NB4 (cell line): ENCODE measurements around the gene KRT15.

Source experiments
- DNase-seq: peaks from one replicate; pipeline ENCODE4 v3.0.0; 2010; ENCODE audit warnings: low read depth
- H3K4me3 ChIP-seq: one replicate; pipeline ENCODE4 v1.5.1; 2011; ENCODE audit warnings: mild to moderate bottlenecking, low read depth, low read length, moderate library complexity
- MAX ChIP-seq: IDR thresholded peaks from 2 replicates; pipeline ENCODE4 v1.6.1; 2011; ENCODE audit warnings: low read depth, low read length
- MYC ChIP-seq: IDR thresholded peaks from 2 replicates; pipeline ENCODE4 v1.6.1; 2011; ENCODE audit warnings: low read depth, low read length
- POLR2A ChIP-seq: IDR thresholded peaks from 2 replicates; pipeline ENCODE4 v1.6.1; 2011; ENCODE audit warnings: mild to moderate bottlenecking; ENCODE audit not compliant: insufficient read length; ENCODE audit errors: extremely low read depth
- TF ChIP-seq, protein P1 (sequence below): IDR thresholded peaks from one replicate; pipeline ENCODE4 v1.5.1; 2012; ENCODE audit warnings: low read depth, low read length

Gene KRT15

GRCh38 chr17:41547921-41548843 lies 29.5 kb upstream of the KRT15 start:
- TF ChIP-seq, protein P1, sequence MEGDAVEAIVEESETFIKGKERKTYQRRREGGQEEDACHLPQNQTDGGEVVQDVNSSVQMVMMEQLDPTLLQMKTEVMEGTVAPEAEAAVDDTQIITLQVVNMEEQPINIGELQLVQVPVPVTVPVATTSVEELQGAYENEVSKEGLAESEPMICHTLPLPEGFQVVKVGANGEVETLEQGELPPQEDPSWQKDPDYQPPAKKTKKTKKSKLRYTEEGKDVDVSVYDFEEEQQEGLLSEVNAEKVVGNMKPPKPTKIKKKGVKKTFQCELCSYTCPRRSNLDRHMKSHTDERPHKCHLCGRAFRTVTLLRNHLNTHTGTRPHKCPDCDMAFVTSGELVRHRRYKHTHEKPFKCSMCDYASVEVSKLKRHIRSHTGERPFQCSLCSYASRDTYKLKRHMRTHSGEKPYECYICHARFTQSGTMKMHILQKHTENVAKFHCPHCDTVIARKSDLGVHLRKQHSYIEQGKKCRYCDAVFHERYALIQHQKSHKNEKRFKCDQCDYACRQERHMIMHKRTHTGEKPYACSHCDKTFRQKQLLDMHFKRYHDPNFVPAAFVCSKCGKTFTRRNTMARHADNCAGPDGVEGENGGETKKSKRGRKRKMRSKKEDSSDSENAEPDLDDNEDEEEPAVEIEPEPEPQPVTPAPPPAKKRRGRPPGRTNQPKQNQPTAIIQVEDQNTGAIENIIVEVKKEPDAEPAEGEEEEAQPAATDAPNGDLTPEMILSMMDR: no peak
- TF ChIP-seq MAX (0 out of 2 replicates have a peak, but pooled peaks have one; percentile 16), POLR2A (no peak)
- H3K4me3 ChIP-seq: no peak overlapping the region
- DNase-seq: peak; percentile 95

GRCh38 chr17:41547378-41547841 lies 28.7 kb upstream of the KRT15 start:
- H3K4me3 ChIP-seq: no peak overlapping the region
- DNase-seq: no peak
- no peak for TF ChIP-seq MAX
- TF ChIP-seq, protein P1: no peak
- TF ChIP-seq MYC: no peak
- TF ChIP-seq POLR2A: no peak

DNA sequence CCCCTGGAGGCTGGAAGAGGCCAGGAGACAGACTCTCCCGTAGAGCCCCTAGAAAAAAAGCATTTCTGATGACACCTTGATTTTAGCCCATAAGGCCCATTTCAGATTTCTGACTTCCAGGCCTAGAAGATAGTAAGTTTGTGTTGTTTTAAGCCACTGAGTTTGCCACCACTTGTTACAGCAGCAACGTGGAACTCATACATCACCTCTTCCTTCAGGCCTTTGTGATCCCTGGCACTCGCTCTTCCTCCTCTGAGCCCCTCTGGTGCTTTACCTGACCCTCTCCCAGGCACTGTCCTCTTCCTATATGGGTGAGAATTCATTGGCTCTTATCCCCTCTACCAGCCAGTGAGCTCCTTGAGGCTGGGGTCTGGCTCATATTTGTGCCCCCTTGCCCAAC lies 28.1 kb upstream of the KRT15 start:
- TF ChIP-seq, protein P1: no peak
- TF ChIP-seq POLR2A: no peak
- DNase-seq: no peak
- no peak overlapping the region for H3K4me3 ChIP-seq

DNA sequence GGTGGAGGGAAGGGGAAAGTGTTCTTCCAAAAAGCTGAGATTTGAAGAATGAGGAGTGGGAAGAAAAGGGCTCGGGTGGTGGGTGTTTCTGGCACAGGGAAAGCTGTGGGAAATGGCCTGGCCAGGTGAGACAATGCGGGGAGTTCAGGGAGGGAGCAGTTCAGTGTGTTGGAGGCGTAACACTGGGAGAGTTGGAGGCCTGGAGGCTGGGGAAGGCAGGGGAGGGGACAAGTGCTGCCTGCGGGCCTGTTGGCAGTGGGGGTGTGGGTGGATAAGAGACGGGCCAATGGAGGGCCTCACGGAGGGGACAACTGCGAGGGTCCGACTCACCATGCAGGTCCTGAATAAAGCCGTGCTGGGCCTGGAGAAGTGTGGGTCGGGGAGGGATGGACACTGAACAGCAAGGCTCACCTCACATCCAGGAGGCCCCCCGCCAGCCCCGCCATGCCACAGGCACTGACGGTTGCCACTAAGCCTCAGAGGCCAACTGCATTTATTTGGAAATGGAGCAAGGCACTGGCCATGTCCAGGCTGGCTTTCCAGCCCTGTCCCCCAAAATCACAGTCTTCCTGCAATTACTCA lies 27.2 kb upstream of the KRT15 start:
- H3K4me3 ChIP-seq: no peak overlapping the region
- no peak for TF ChIP-seq POLR2A
- TF ChIP-seq, protein P1: no peak
- no peak for TF ChIP-seq MYC
- TF ChIP-seq MAX: no peak
- no peak for DNase-seq

- DNase-seq: no peak
- no peak for TF ChIP-seq MYC
- TF ChIP-seq POLR2A: no peak
- TF ChIP-seq MAX: no peak
- TF ChIP-seq, protein P1: no peak
- no peak overlapping the region for H3K4me3 ChIP-seq
Observed at GRCh38 chr17:41544935-41545334, 26.2 kb upstream of the KRT15 start.
